Activated CD4-positive, alpha-beta memory T cell treated with anti-CD3 and anti-CD28 coated beads, Interleukin-2, amount 10 ng/mL, durations not matched to agents 7 days and 5 days (primary cell): Measurements from ENCODE around the gene SLC9C2. TPM values are rescaled to one million over a fixed set of nuclear protein-coding genes. Genes with fewer than 3 reads are reported as not detected.
"Not testable (repeated sequence)": the region's sequence is repeated elsewhere in the genome, so short reads cannot be mapped to it uniquely, and the experiment has no call there.

ENCODE experiments used
- CTCF ChIA-PET: fragments of 350-600 bp; sonication (Branson Sonifier 250); formaldehyde crosslinking; loops from one replicate; lab custom pipeline; 2021; ENCODE audit warnings: antibody characterized with exemption, inconsistent platforms; lab: Charles Lee
- POLR2A ChIA-PET: fragments of 350-600 bp; sonication (Branson Sonifier 250); formaldehyde crosslinking; loops from one replicate; lab custom pipeline; 2021; ENCODE audit warnings: antibody characterized with exemption; lab: Charles Lee
- DNase-seq: peaks from one replicate; pipeline ENCODE4 v3.0.0-alpha.2; 2020
- H3K27ac Mint-ChIP-seq: one replicate; pipeline ENCODE4 v1.8.0; 2021; ENCODE audit warnings: mild to moderate bottlenecking, mixed read lengths
- H3K27me3 Mint-ChIP-seq: one replicate; pipeline ENCODE4 v1.8.0; 2021; ENCODE audit warnings: mixed read lengths
- H3K36me3 Mint-ChIP-seq: one replicate; pipeline ENCODE4 v1.8.0; 2021; ENCODE audit warnings: low read depth, mixed read lengths
- H3K4me1 Mint-ChIP-seq: one replicate; pipeline ENCODE4 v1.8.0; 2021; ENCODE audit warnings: mixed read lengths
- H3K4me3 Mint-ChIP-seq: one replicate; pipeline ENCODE4 v1.8.0; 2021; ENCODE audit warnings: mild to moderate bottlenecking, mixed read lengths
- H3K9me3 Mint-ChIP-seq: one replicate; pipeline ENCODE4 v1.8.0; 2021; ENCODE audit warnings: mixed read lengths
- total RNA-seq, 2 experiments: library from RNA; stranded (reverse); gene quantifications; one replicate each; pipeline ENCODE4 v1.2.3, GENCODE V29; 2021

SLC9C2 gene, protein sequence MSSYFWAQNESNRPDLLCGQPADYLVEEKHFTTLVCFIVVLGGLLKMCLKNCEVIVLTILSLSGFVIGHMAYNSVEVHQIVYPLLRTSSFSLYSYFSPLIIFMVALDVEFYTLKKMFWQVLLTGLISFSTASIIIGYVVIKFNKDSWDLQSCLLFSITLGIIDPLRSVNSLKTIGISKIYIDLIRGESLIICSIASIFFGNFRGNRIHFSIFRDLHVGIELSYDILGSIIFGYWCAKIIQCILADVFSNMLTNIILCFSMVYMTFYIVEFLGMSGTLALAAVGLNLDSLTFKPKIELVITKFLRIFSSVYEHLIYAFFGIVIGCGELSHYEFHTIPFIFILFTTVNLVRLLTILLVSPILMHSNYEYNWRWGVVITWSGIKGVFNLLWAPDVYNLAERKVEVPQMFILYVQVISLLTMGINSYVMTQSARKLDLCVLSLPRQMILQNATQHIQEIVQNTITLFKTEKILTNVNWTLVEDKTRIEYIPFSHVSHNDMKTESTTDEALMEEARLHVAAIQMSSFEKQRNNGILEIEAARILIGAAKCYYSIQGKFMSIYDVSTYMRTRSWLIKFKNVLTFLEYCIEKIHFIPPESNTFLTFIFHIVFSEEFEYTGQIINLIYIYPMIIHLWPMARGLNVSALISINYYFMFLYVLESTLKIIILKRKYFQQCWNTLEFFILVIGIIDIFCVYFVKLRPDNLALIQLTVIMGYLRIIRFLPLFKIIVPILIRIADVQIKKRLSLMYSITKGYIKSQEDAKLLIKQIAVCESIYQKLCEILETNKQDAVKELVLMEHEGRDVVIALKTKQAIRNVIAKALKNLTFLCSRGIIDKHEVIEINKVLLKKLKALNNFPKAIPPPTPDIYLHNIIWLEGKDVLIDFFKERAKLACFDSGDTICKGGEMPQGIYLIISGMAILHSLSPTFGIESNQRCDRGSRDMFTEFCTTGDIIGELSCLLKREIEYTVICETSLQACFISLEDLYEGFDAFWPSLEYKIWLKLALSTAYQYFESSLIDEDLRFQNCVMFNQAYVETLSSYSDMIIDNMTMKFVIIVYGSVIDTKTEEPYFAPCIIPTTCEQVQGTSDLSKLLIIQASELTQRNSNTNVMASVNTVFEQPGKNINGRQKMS
- not detected for total RNA-seq

DNA sequence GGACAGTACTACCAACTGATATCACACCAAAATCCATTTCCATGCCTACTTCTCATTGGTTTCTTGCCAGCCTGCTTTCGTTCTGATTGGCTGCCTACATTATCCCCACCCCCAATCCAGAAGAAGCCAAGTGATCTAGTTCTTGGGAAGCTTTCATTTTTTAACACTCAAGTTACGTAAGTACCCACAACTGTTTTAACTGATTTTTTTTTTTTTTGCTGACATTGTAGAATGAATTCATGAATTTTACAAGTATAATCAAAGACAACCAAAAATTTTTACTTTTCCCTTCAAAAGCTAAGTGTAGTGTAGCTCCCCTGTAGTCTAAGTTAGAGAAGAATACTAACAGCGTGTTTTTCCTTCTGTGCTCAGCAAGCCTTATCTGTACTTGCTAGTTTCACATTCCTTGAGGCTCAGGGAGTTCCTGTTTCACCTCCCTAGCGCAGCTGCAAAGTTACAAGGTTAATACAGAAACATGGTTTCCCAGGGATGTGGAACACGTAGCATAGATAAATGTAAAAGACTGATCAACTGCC lies at the start of gene SLC9C2:
Gene SLC9C2, minus strand, starts transcription at position 17 of the 536 bp plus-strand sequence. CDS start 1,296 bp downstream, outside the sequence.
- H3K36me3 Mint-ChIP-seq = peaks cover 3% of the 10 kb centered on the region
- ChIA-PET CTCF (no interaction called here), POLR2A (no interaction called here)
- DNase-seq = no peak
- peaks cover 2% of the 10 kb centered on the region for H3K9me3 Mint-ChIP-seq
- H3K4me1 Mint-ChIP-seq = peaks cover 2% of the 10 kb centered on the region
- H3K4me3 Mint-ChIP-seq = no peak within 1 kb of the TSS
- no peak within 1 kb of the TSS for H3K27ac Mint-ChIP-seq
- no peaks in the 10 kb centered on the region for H3K27me3 Mint-ChIP-seq

DNA sequence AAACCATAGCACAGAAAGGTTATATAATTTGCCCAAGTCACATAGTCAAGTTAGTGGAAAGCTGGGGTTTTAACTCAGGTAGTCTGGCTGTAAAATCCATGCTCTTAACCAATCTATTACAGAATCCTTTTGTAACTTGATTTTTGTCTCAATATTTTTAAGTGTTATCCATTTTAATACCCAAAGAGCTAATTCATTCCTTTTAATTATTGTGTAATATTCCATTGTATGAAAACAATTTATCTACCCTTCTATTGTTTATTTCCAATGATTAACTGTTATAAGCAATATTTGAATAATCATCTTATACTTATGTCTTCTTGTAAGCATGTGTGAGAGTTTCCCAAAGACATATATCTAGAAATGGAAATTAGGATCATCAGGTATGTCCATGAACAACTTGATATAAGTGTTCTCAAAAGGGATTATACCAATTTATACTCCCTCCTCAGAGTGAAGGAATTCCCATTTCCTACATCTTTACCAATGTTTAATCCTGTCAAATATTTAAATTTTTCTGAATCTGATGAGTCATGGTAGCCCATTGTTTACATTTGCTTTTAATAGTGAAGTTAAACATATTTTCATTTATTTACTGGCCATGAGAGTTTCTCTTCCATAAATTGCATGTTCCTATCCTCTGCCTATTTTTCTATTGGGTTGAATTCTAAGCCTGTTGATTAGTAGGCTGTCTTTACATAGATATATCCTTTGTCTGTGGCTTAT lies 46.2 kb upstream of the SLC9C2 start:
- no peak for DNase-seq
- no peaks in the 10 kb centered on the region for H3K36me3 Mint-ChIP-seq
- H3K4me3 Mint-ChIP-seq = no peak overlapping the region
- H3K9me3 Mint-ChIP-seq = peaks cover 2% of the 10 kb centered on the region
- POLR2A ChIA-PET = no interaction called here
- H3K4me1 Mint-ChIP-seq = no peaks in the 10 kb centered on the region
- H3K27me3 Mint-ChIP-seq = peaks cover 18% of the 10 kb centered on the region
- no peak overlapping the region for H3K27ac Mint-ChIP-seq
- CTCF ChIA-PET = no interaction called here

DNA sequence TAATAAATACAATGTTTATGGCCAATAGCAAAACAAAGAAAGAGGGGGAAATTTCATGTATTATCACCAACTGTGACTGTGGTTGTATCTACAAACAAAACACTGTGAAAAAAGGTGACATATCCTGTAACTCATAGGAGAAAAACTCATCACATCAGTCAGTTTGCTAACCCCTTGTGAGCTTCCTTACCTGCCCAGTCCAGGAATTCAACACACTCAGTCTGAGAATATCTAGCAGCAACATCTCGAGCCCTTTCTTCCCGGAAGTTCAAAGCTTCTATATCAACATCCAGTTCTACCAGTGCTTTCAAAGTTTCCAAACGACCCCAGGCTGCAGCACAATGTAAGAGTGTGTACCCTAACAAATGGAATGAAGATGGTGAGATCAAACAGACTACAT lies 43.8 kb upstream of the SLC9C2 start:
- Mint-ChIP-seq H3K4me1 (peaks cover 2% of the 10 kb centered on the region), H3K27me3 (peaks cover 1% of the 10 kb centered on the region), H3K9me3 (peaks cover 3% of the 10 kb centered on the region), H3K27ac (no peak overlapping the region), H3K4me3 (no peak overlapping the region), H3K36me3 (no peaks in the 10 kb centered on the region)
- DNase-seq = no peak
- ChIA-PET CTCF (no interaction called here), POLR2A (no interaction called here)

DNA sequence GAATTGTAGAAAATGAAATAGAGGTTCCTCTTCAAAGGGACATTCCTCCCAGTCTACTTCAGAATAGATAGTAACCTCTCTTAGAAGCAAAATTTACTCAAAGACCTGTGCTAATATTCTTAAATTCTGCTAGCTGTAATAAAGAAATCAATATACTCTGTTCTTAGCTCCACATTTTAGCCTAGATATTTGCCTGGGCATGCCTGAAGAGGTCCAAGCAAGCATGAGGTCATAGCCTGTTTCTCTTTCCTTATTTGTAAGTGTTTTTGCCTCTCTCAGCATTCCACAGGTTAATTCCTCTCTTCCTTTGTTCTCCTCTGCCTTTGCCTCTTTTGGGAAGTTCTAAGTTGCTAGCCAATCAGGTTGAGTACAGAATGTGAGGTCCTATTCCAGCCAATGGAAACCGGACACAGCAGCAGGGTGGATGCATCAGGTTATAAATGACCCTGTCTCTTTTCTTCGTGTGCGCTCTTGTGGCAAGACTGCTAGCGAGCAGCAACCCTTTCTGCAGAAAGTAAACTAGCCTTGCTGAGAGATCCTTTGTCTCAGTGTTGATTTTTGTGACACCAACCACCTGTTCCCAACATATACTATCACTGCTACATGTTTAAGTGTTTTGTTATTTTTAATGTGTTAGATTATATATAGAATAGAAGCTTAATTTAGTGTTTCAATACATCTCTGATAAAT lies 39.7 kb upstream of the SLC9C2 start:
- H3K4me1 Mint-ChIP-seq, DNase-seq, H3K27ac Mint-ChIP-seq, H3K4me3 Mint-ChIP-seq, H3K27me3 Mint-ChIP-seq, POLR2A ChIA-PET, H3K9me3 Mint-ChIP-seq, H3K36me3 Mint-ChIP-seq: not testable (repeated sequence)
- CTCF ChIA-PET = interaction anchor here (0.7 kb wide), 1 partner anchor 65 kb away, joined by 3 read pairs; no protein-coding TSS in a partner anchor

DNA sequence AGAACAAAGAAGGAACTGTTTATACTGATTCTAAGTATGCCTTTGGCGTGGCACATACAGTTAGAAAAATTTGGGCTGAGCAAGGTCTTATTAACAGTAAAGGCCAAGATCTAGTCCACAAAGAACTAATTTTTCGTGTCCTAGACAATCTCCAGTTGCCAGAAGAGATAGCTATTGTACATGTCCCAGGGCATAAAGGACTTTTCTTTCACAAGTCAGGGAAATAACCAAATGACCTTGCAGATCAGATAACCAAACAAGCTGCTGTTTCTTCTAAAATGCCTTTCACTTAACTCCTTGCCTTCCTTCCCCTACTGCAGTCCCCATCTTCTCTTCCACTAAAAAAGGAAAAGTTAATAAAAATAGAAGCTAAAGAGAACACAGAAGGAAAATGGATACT lies 36.2 kb upstream of the SLC9C2 start:
- ChIA-PET CTCF (no interaction called here), POLR2A (no interaction called here)
- peaks cover 6% of the 10 kb centered on the region for H3K9me3 Mint-ChIP-seq
- H3K27ac Mint-ChIP-seq = no peak overlapping the region
- peaks cover 2% of the 10 kb centered on the region for H3K4me1 Mint-ChIP-seq
- DNase-seq = no peak
- H3K36me3 Mint-ChIP-seq = no peaks in the 10 kb centered on the region
- H3K4me3 Mint-ChIP-seq = no peak overlapping the region
- no peaks in the 10 kb centered on the region for H3K27me3 Mint-ChIP-seq

DNA sequence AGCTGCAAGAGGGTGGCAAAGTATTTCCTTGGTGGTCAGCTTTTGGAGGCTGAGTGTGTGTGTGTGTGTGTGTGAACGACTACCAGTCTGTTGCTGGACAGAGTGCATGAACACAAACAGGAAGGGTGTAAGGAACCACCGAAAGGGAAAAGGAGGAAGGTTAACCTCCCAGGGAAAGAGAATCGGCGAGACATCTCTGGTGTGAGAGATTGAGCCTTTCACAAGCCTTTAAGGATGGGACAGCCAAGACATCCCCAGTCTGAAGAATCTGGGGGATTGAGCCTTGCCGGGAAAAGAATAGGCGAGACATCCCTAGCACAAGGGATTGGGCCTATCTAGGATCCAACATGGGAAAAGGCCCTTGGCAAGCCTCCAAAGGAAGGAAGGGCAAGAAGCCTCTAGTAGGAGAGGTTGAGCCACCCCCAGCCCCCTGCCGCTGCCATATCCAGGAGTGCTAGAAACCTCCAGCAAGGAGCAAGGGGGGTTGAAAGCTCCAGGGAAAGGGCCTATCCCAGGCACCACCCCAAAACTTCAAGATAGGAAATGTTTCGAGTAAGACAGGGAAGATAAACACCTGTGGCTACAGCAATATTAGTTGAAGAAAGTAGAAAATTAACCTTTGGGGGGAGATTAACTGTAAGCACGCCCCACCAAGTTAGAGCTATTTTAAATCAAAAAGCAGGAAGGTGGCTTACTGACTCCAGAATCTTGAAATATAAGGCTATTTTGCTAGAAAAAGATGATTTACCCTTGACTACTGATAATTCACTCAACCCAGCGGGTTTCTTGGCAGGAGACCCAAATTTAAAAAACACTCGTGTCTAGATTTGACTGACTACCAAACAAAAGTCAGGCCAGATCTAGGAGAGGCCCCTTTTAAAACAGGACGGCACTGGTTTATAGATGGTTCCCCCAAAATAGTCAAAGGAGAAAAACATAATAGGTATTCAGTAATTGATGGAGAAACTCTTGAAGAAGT lies 35.5 kb upstream of the SLC9C2 start:
- Mint-ChIP-seq H3K27ac (no peak overlapping the region), H3K36me3 (no peaks in the 10 kb centered on the region), H3K4me1 (peaks cover 2% of the 10 kb centered on the region), H3K9me3 (peaks cover 6% of the 10 kb centered on the region), H3K27me3 (no peaks in the 10 kb centered on the region), H3K4me3 (no peak overlapping the region)
- ChIA-PET POLR2A (no interaction called here), CTCF (no interaction called here)
- no peak for DNase-seq

DNA sequence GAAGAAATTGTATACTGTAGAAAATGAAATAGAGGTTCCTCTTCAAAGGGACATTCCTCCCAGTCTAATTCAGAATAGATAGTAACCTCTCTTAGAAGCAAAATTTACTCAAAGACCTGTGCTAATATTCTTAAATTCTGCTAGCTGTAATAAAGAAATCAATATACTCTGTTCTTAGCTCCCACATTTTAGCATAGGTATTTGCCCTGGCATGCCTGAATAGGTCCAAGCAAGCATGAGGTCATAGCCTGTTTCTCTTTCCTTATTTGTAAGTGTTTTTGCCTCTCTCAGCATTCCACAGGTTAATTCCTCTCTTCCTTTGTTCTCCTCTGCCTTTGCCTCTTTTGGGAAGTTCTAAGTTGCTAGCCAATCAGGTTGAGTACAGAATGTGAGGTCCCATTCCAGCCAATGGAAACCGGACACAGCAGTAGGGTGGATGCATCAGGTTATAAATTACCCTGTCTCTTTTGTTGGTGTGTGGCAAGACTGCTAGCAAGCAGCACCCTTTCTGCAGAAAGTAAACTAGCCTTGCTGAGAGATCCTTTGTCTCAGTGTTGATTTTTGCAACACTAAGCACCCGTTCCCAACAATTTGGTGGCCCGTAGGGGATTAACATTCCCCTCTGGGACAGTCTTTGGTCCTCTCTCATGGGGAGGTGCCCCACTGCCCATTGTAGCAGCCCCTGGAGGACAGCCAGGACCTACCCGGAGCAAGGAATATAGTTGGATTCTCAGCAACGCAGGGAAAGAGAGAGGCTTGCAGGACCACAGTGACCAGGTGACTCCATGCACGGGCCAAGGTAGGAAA lies 34.6 kb upstream of the SLC9C2 start:
- DNase-seq, H3K27me3 Mint-ChIP-seq, H3K9me3 Mint-ChIP-seq, H3K27ac Mint-ChIP-seq, POLR2A ChIA-PET, H3K36me3 Mint-ChIP-seq, CTCF ChIA-PET, H3K4me1 Mint-ChIP-seq, H3K4me3 Mint-ChIP-seq: not testable (repeated sequence)

DNA sequence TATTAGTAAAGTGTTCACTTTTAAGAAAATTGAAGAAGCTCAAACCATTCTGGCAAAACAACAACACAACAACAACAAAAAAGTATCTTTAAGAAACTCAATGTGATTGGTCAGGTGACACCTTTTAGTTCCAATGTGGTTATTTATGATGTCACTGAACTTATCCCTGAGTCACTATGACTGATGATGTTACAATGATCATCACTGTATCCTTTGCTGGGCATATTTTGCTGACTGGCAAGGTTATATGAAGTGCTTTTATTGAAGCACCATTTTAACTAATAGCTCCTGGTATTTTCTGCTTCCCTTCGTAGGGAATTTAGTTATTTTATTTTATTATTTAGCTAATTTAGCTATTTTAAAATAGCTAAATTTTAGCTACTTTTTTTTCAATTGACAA lies 32.2 kb upstream of the SLC9C2 start, which contains the start of gene TEX50:
Gene TEX50, plus strand, starts transcription at position 223 of the 400 bp plus-strand sequence. CDS start 184 bp downstream, outside the sequence.
- POLR2A ChIA-PET = no interaction called here
- CTCF ChIA-PET = interaction anchor here (1.4 kb wide), 1 partner anchor 206 kb away, joined by 4 read pairs; no protein-coding TSS in a partner anchor
- H3K27me3 Mint-ChIP-seq = peaks cover 2% of the 10 kb centered on the region
- no peaks in the 10 kb centered on the region for H3K4me1 Mint-ChIP-seq
- peaks cover 3% of the 10 kb centered on the region for H3K9me3 Mint-ChIP-seq
- H3K36me3 Mint-ChIP-seq = no peaks in the 10 kb centered on the region
- no peak within 1 kb of the TSS for H3K27ac Mint-ChIP-seq
- H3K4me3 Mint-ChIP-seq = no peak within 1 kb of the TSS
- DNase-seq = no peak

DNA sequence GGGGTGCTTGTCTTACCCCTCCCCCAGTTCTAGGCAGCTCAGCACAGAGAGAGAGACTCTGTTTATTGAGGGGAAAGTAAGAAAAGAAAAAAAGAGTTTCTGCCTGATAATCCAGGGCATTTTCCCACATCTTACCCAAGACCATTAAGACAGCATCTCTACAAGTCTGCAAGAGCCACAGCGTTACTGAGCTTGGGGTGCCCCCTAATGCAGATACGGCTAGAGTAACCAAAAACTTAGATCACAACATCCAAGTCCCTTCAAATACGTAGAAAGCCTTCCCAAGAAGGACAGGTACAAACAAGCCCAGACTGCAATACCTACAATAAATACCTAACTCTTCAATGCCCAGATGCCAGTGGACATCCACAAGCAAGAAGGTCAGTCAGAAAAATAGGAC lies 26.0 kb upstream of the SLC9C2 start:
- no peak for DNase-seq
- POLR2A ChIA-PET = no interaction called here
- H3K4me1 Mint-ChIP-seq = no peaks in the 10 kb centered on the region
- no peak overlapping the region for H3K4me3 Mint-ChIP-seq
- no peaks in the 10 kb centered on the region for H3K36me3 Mint-ChIP-seq
- CTCF ChIA-PET = no interaction called here
- peaks cover 2% of the 10 kb centered on the region for H3K27me3 Mint-ChIP-seq
- no peak overlapping the region for H3K27ac Mint-ChIP-seq
- H3K9me3 Mint-ChIP-seq = no peaks in the 10 kb centered on the region

DNA sequence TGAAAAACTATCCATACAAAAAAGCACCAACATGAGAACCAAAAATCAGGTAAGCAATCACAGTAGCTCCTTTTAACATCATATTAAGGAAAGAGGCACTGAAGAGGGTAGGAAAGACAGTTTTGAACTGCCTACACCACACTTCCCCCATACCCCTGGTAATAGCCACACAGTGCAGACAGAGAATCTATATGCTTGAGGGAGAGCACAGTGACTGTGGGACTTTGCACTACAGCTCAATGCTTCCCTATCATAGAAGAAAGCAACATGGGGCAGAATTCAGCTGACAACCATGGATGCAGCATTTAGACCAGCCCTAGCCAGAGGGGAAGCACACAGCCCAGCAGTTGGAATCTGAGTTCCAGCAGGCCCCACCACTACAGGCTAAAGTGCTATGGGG lies 24.4 kb upstream of the SLC9C2 start:
- Mint-ChIP-seq H3K27me3 (no peaks in the 10 kb centered on the region), H3K4me3 (no peak overlapping the region), H3K36me3 (no peaks in the 10 kb centered on the region), H3K27ac (no peak overlapping the region), H3K4me1 (no peaks in the 10 kb centered on the region), H3K9me3 (peaks cover 5% of the 10 kb centered on the region)
- ChIA-PET CTCF (no interaction called here), POLR2A (no interaction called here)
- no peak for DNase-seq
